AG10803 (cell line): ENCODE data around the gene MFSD2A.

Experiments
- DNase-seq: peaks from one replicate; pipeline ENCODE4 v3.0.0; 2010; ENCODE audit warnings: low read depth
- H3K4me3 ChIP-seq: 2 replicates; pipeline ENCODE4 v1.5.1; 2011; ENCODE audit warnings: mild to moderate bottlenecking, low read length, control low read depth
- TF ChIP-seq, protein P1 (sequence below): conservative IDR thresholded peaks from 2 replicates; pipeline ENCODE4 v1.5.1; 2011; ENCODE audit warnings: mild to moderate bottlenecking, low read length, control low read depth, inconsistent platforms

The MFSD2A gene

DNA sequence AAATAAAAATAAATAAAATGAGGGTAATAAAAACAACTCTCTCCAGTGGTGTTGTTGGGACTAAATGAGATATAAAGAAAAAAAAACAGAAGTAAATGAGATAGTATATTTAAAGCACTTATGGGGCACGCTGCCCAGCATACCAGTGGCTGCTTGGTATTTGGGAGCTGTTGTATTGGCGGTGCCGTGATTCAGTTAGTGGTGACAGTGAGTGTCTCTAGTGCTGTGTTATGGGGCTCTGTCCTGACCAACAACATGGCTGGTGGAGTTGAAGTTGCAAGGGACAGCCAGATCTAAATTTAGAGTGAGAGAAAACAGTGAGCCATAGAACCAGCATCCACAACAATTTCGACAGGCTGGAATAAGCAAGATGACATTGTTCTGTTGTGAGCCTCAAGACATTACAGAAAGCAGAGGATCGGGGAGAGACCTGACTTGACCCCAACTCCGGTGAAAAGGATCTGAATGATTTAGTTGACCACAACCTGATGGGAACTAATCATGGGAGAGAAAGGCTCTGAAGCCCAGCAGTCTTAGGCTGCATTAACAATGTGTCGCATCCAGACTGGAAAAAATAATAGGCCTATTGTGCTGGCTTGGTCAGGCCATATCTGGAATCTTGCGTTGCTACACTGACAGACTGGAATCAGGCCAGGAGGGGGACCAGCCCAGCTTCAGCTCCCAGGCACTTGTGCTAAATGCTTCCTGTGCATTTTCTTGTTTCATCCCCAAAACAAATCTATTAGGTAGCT is 2.4 kb upstream of the MFSD2A start:
- H3K4me3 ChIP-seq = no peak overlapping the region
- DNase-seq = peak; percentile 28
- TF ChIP-seq, protein P1, sequence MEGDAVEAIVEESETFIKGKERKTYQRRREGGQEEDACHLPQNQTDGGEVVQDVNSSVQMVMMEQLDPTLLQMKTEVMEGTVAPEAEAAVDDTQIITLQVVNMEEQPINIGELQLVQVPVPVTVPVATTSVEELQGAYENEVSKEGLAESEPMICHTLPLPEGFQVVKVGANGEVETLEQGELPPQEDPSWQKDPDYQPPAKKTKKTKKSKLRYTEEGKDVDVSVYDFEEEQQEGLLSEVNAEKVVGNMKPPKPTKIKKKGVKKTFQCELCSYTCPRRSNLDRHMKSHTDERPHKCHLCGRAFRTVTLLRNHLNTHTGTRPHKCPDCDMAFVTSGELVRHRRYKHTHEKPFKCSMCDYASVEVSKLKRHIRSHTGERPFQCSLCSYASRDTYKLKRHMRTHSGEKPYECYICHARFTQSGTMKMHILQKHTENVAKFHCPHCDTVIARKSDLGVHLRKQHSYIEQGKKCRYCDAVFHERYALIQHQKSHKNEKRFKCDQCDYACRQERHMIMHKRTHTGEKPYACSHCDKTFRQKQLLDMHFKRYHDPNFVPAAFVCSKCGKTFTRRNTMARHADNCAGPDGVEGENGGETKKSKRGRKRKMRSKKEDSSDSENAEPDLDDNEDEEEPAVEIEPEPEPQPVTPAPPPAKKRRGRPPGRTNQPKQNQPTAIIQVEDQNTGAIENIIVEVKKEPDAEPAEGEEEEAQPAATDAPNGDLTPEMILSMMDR = no peak

DNA sequence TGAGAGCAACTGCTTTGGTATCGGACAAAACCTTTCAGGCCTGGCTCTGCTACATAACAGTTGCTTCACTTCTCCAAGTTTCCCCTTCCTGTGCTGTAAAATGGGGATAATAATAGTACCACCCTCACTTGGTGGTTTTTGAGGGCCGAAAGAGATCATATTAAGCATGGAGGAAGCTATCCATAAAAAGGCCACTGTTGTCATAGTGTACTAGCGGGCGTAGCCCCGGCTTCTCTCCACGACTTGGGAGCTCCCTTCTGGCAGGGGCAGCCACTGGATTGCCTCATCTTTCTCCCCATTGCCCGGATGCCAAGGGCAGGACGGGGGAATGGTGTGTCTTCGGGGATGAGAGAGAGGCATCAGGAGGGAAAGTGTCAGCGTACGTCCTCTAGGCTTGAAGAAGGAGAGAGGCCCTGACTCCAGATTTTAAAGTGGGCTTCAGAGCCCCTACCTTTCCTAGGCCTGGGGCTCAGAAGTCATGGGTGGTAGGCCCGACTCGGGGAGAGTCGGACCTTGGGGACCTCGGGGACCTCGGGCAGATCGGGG is 548 bp upstream of the MFSD2A start:
- H3K4me3 ChIP-seq = peak overlapping the region; percentile 33
- TF ChIP-seq, protein P1 = no peak
- DNase-seq = peak; percentile 13

DNA sequence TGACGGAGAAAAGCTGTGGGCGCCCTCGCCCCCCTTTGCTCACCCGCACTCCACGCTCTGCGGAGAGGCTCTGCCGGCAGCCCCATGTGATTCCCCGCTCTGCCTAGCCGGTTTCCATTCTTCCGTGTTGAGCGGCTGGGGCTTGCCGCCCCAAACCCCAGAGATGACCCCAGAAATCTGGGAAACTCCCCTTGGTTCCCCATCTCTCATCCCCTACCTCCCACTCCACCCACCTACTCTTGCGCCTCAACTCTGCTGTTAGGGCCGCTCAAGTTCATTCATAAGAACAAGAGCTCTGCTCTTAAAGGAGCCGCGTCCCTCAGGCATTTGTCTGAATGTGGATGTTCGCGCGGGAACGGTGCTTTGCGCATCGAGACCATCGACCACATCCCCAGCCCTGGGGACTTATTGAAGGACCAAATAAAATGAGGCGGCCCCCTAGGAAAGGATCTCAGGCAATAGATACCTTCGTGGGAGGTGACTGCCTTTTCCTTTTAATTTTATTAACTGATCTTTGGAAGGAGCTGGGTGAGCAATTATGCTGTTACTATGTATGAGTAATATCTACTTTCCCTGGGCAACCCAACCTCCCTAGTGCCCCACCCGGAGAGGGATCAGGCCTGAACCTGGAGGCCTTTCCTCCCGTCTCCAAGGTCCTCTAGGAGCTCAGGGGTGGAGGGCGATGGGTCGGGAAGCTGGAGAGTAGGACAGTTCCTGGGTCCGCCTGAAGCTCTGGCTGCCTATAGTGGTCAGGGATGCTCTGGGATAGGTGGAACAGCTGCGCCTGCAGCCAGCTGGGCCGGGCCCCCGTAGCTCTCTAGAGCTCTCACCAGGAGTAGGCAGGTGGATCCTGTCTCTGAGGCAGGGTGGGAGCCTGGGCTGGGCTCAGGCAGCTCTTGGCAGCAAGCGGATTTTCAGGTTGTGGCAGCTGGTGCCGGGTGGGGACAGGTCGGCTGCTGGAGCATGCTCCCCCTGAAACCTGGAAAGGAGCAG is 898 bp downstream of the MFSD2A start:
- TF ChIP-seq, protein P1 = no peak
- peak; percentile 29 for DNase-seq
- H3K4me3 ChIP-seq = peak overlapping the region; percentile 65

DNA sequence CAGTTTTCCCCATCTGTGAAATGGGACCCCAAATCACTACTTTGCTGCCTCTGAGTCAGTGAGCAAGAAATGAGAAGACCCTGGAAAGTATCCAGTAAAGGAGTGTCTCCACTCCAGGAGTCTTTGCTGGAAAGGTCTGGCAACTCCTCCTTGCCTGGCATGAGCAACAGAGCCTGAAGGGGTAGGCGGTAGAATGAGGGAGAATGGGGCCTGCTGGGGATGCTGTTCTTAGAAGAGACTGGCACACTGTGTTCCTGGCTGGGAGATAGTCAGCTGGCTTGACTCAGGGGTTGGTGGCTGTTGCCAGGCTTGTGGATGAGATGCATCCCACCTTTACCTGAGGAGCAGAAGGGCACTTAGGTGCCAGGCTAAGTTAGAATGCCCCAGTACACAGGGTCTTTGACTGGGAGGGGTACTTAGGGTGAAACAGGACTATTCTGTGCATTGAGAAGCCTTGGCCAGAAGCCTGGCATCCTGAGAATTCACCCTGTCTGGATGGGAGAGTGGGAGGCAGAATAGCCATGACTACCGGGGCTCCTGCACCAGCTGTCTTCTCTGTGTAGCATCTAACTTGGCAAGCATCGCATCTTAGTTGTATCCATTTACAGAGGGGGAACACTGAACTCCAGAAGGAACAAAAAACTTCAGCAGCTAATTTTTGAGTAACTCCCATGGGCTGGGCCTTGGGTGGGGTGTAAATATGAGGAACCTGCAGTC is 2.5 kb downstream of the MFSD2A start:
- DNase-seq = peak; percentile 11
- no peak overlapping the region for H3K4me3 ChIP-seq
- TF ChIP-seq, protein P1 = no peak

DNA sequence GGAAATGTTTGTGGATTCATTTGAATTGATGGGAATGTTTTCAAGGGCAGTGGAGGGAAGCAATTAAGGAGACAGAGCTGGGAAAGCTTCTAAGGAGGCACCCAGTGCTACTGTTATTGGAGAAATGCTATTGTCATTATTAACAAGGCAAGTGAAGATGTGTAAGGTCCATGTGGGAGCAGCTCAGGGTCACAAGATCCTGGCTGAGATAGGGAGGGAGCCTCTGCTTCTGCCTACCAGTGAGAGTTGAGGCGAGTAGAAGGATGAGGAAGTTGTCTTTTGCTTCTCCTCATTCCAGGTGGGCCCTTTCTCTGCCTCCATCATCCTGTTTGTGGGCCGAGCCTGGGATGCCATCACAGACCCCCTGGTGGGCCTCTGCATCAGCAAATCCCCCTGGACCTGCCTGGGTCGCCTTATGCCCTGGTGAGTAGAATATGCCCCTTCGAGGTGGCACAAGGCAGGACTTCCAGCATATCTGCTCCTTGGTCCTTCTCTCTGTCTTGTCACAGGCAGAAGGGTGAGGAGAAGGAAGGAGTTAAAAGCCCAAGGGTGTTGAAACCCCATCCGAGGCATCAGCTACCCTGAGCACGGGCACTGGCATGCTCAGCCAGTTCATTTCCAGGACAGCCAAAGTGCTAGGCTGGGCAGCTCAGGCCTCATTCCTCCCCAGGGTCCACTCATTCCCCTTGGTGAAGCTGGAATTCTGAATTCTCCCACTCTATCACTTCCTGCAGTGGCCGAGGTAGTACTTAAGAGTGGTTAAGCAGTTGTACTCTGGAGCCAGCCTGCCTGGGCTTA is 3.7 kb downstream of the MFSD2A start:
- no peak overlapping the region for H3K4me3 ChIP-seq
- TF ChIP-seq, protein P1 = no peak
- no peak for DNase-seq
